ENCODE measurements around the gene SGPL1. TPM values are rescaled to one million over a fixed set of nuclear protein-coding genes. Genes with fewer than 3 reads are reported as not detected.

SGPL1 gene
- total RNA-seq, 6 experiments from 2014 or later = 22.4 to 30.9 (median 26.0) TPM

DNA sequence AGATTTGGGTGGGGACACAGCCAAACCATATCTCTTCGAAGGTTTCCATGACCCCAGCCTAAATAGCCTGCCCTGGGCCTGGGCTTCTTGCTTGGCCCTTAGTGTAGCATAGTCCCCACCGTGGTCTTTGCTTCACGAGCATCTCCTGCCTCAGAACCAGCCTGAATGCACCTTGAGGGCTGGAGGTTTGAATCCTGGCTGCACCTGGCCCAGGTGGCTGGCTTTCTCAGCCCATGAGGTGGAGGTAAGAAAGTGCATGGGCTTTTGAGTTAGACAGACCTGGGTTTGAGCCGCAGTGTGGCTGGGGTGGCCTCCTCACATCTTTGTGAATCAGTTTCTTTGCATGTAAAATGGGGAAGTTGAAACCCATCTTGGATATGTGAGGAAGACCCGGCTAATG is 96.8 kb downstream of the SGPL1 start:
- Mint-ChIP-seq H3K9me3 (no peaks in the 10 kb centered on the region), H3K27me3 (ENCODE audit: insufficient read depth) (peaks cover 61% of the 10 kb centered on the region), H3K4me3 (no peak overlapping the region), H3K27ac (no peak overlapping the region), H3K36me3 (ENCODE audit: low read depth) (no peaks in the 10 kb centered on the region), H3K4me1 (ENCODE audit: low read depth) (no peaks in the 10 kb centered on the region)
- TF ChIP-seq, protein P1, sequence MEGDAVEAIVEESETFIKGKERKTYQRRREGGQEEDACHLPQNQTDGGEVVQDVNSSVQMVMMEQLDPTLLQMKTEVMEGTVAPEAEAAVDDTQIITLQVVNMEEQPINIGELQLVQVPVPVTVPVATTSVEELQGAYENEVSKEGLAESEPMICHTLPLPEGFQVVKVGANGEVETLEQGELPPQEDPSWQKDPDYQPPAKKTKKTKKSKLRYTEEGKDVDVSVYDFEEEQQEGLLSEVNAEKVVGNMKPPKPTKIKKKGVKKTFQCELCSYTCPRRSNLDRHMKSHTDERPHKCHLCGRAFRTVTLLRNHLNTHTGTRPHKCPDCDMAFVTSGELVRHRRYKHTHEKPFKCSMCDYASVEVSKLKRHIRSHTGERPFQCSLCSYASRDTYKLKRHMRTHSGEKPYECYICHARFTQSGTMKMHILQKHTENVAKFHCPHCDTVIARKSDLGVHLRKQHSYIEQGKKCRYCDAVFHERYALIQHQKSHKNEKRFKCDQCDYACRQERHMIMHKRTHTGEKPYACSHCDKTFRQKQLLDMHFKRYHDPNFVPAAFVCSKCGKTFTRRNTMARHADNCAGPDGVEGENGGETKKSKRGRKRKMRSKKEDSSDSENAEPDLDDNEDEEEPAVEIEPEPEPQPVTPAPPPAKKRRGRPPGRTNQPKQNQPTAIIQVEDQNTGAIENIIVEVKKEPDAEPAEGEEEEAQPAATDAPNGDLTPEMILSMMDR (IDR thresholded peaks at IDR 0.05) = no peak
- DNase-seq = no peak

DNA sequence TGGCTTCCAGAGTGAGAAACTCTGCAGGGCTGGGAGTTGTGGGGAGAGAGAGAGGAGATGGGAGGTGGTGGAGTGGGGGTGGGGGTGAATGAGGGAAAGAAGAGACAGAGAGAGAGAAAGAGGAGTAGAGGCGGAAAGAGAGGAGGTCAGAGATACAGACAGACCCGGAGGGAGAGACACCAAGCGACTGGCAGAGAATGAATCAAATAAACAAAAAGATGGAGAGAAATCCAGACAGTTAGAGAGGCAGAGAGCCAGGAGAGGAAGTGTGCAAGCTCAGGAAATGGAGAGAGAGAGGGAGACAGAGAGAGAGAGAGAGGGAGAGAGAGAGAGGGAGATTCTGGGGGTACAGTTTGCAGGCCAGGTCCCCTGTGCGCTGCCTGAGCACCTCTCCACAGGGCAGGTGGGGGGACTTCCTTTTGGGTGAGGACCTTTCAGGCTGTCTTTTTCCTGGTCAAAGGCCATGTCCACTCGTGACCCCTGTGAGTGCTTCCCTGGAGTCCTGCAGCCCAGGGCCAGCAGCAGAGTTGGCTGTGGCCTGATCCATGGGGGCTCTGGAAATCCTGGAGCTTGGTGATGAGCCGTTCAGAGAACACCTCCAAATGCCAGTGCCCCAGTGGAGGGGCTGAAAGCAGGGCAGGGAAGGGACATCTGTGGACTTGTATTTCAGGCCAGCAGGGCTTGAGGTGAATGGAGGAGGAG is 97.6 kb downstream of the SGPL1 start:
- Mint-ChIP-seq H3K4me3 (no peak overlapping the region), H3K4me1 (ENCODE audit: low read depth) (no peaks in the 10 kb centered on the region), H3K36me3 (ENCODE audit: low read depth) (no peaks in the 10 kb centered on the region), H3K27me3 (ENCODE audit: insufficient read depth) (peaks cover 62% of the 10 kb centered on the region), H3K27ac (no peak overlapping the region), H3K9me3 (no peaks in the 10 kb centered on the region)
- TF ChIP-seq, protein P1 (IDR thresholded peaks at IDR 0.05) = no peak
- DNase-seq = no peak

DNA sequence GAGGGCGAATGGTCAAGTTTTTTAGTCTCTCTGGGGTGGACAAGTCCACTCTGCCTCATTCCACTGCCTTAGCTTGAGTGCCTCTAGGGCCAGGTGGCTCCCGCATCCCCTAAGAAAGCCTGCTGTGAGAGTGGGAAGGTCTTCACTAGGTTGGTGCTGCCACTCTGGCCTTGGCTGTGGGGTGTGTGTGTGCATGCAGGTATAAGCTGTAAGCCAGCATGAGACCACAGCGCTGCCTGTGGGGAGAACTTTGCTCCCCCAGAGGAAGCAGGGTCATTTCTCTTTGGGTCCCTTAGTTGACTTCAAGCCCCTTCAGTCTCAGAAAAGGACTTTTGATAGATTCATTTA is 98.1 kb downstream of the SGPL1 start:
- Mint-ChIP-seq H3K27ac (no peak overlapping the region), H3K9me3 (no peaks in the 10 kb centered on the region), H3K27me3 (ENCODE audit: insufficient read depth) (peaks cover 57% of the 10 kb centered on the region), H3K4me1 (ENCODE audit: low read depth) (no peaks in the 10 kb centered on the region), H3K4me3 (no peak overlapping the region), H3K36me3 (ENCODE audit: low read depth) (no peaks in the 10 kb centered on the region)
- no peak for DNase-seq
- TF ChIP-seq, protein P1 (IDR thresholded peaks at IDR 0.05) = no peak

DNA sequence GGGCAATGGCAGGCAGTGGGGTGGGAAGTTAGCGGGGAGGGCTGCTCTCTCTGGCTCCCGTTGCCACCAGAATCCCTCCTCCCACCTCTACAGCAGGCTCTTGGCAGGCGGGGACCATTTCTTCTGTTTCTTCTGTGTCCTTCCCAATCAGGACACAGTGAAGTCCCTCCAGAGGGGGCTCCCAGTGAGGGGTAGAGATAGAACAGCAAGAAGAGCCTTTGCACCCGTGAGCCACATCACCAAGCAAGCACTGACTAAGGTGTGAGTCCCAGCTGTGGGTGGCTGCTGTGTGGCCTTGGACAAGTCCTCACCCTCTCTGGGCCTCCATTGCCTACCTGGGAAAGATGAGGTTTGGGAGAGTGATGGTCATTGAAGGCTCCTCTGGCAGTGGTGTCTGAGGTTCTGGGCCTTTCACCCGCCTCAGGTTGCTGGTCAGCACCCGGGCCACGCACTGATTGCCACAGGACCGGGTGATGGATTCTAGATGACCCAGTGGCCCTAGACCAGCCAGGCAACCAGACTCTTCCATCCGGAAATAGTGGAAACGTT is 98.6 kb downstream of the SGPL1 start:
- Mint-ChIP-seq H3K36me3 (ENCODE audit: low read depth) (no peaks in the 10 kb centered on the region), H3K27me3 (ENCODE audit: insufficient read depth) (peaks cover 56% of the 10 kb centered on the region), H3K4me3 (no peak overlapping the region)

DNA sequence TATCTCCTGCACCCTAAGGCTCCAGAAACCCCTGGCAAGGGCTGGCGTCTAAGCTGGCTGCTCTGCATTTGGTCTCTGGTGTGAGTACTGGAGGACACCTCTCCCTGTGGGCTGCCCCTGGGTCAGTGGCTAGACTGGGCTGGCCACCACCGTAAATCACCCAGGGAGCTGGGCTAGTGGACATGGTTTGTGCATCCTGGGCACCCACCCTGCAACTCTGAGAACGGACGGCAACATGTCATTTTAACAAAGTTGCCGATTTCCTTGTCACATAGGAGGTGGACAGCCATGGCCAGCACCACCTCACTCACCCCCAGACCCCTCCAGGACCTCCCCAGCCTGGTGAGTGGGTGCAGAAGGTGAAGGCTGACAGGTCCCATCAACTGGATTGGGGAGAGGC is 99.5 kb downstream of the SGPL1 start:
- no peak overlapping the region for H3K4me3 Mint-ChIP-seq
- H3K27me3 Mint-ChIP-seq (ENCODE audit: insufficient read depth) = peaks cover 62% of the 10 kb centered on the region
- DNase-seq = no peak
- TF ChIP-seq, protein P1 (IDR thresholded peaks at IDR 0.05) = no peak
- H3K4me1 Mint-ChIP-seq (ENCODE audit: low read depth) = no peaks in the 10 kb centered on the region
- no peak overlapping the region for H3K27ac Mint-ChIP-seq
- no peaks in the 10 kb centered on the region for H3K9me3 Mint-ChIP-seq
- H3K36me3 Mint-ChIP-seq (ENCODE audit: low read depth) = no peaks in the 10 kb centered on the region

More for the DNA sequence above, 98.6 kb downstream of the SGPL1 start:
- no peaks in the 10 kb centered on the region for H3K9me3 Mint-ChIP-seq
- TF ChIP-seq, protein P1 (IDR thresholded peaks at IDR 0.05) = no peak
- H3K27ac Mint-ChIP-seq = no peak overlapping the region
- no peaks in the 10 kb centered on the region for H3K4me1 Mint-ChIP-seq (ENCODE audit: low read depth)
- DNase-seq = no peak
